Measurements from ENCODE around the gene TCF7.

Gene TCF7

GRCh38 chr5:134072471-134073210 lies 41.8 kb upstream of the TCF7 start:
- intact Hi-C loops (cut with DNase I; ENCODE audit: low total_unique reads): no loop called here
- TF ChIP-seq, protein P1, sequence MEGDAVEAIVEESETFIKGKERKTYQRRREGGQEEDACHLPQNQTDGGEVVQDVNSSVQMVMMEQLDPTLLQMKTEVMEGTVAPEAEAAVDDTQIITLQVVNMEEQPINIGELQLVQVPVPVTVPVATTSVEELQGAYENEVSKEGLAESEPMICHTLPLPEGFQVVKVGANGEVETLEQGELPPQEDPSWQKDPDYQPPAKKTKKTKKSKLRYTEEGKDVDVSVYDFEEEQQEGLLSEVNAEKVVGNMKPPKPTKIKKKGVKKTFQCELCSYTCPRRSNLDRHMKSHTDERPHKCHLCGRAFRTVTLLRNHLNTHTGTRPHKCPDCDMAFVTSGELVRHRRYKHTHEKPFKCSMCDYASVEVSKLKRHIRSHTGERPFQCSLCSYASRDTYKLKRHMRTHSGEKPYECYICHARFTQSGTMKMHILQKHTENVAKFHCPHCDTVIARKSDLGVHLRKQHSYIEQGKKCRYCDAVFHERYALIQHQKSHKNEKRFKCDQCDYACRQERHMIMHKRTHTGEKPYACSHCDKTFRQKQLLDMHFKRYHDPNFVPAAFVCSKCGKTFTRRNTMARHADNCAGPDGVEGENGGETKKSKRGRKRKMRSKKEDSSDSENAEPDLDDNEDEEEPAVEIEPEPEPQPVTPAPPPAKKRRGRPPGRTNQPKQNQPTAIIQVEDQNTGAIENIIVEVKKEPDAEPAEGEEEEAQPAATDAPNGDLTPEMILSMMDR (IDR thresholded peaks at IDR 0.05): no peak
- no peak for DNase-seq
- H3K4me3 ChIP-seq: no peak overlapping the region
- no peak overlapping the region for H3K27ac ChIP-seq
- no peaks in the 10 kb centered on the region for H3K36me3 ChIP-seq
- H3K4me1 ChIP-seq: peaks cover 0 to 10% (median 9%) of the 10 kb centered on the region in 4 donors
- H3K9me3 ChIP-seq: no peaks in the 10 kb centered on the region
- peaks cover 0 to 19% of the 10 kb centered on the region in 2 donors for H3K27me3 ChIP-seq

DNA sequence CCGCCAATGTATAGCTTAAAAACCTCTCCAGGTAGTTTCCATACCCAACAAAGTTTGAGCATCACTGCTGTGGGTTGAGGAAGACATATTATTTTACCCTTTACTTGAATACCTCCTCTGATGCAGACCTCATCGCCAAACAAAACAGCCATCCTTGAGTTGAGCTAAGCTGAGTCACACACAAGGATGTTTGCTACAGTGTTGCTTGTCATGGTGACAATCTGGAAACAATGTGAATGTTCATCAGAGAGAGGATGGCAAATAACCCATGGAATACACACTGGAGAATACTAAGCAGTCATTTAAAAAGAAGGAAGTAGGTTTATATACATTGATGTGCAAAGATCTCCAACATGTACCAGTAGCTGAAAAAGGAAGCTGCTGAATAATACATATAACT lies 41.1 kb upstream of the TCF7 start:
- DNase-seq: no peak
- no peak overlapping the region for H3K4me3 ChIP-seq
- no peaks in the 10 kb centered on the region for H3K9me3 ChIP-seq
- no peaks in the 10 kb centered on the region for H3K36me3 ChIP-seq
- intact Hi-C loops (cut with DNase I; ENCODE audit: low total_unique reads): no loop called here
- peaks cover 0 to 19% of the 10 kb centered on the region in 2 donors for H3K27me3 ChIP-seq
- no peak overlapping the region for H3K27ac ChIP-seq
- TF ChIP-seq, protein P1 (IDR thresholded peaks at IDR 0.05): no peak
- H3K4me1 ChIP-seq: peaks cover 0 to 10% (median 9%) of the 10 kb centered on the region in 4 donors

GRCh38 chr5:134075102-134075501 lies 39.4 kb upstream of the TCF7 start:
- intact Hi-C loops (cut with DNase I; ENCODE audit: low total_unique reads): no loop called here
- peaks cover 0 to 16% of the 10 kb centered on the region in 2 donors for H3K27me3 ChIP-seq
- H3K4me1 ChIP-seq: peaks cover 0 to 10% (median 9%) of the 10 kb centered on the region in 4 donors
- no peaks in the 10 kb centered on the region for H3K9me3 ChIP-seq
- no peaks in the 10 kb centered on the region for H3K36me3 ChIP-seq
- H3K27ac ChIP-seq: no peak overlapping the region
- DNase-seq: no peak
- TF ChIP-seq, protein P1 (IDR thresholded peaks at IDR 0.05): no peak
- H3K4me3 ChIP-seq: no peak overlapping the region

- no peaks in the 10 kb centered on the region for H3K36me3 ChIP-seq
- TF ChIP-seq, protein P1 (IDR thresholded peaks at IDR 0.05): no peak
Measured at GRCh38 chr5:134077926-134078580, 36.4 kb upstream of the TCF7 start.

DNA sequence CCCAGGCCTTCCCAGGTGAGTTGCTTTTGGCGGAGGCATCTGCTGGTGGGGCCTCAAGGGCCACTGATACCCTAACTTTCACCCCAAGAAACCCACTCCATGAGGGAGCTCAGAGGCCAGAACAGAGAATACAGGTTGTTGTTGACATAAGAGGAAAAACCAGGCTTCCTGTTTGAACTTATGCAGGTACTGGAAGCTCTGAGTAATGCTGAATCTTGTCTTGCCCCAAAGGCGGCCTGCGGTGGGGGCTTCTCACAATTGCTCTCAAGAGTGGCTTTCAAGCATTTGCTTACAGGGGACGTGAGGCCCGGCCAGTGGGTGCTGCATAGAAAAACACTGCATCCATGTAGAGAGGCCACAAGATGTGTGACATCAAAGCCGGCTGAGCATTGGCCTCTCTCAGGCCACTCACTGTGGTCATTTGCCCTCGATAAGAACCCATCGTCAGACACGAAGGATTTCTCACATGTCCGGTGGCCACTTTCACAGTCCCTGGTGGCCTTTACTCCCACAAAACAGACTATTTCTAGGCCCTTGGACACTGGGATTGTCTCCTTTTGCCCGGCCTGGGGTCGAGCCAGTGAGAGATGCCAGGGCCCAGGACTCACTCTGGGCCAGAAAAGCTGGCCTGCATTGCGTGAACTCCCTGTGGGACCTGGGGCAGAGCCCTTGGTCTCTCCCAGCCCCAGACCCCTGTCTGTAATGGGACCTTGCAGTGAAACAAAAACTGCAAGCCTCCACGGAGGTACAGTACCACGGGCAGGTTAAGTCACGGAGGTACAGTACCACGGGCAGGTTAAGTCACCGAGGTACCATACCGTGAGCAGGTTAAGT lies 34.5 kb upstream of the TCF7 start:
- Histone ChIP-seq H3K27ac (no peak overlapping the region), H3K27me3 (no peaks in the 10 kb centered on the region), H3K36me3 (no peaks in the 10 kb centered on the region), H3K9me3 (no peaks in the 10 kb centered on the region), H3K4me3 (no peak overlapping the region), H3K4me1 (no peaks in the 10 kb centered on the region)
- TF ChIP-seq, protein P1 (IDR thresholded peaks at IDR 0.05): no peak
- intact Hi-C loops (cut with DNase I; ENCODE audit: low total_unique reads): no loop called here
- DNase-seq: no peak

More at GRCh38 chr5:134077926-134078580, 36.4 kb upstream of the TCF7 start:
- Histone ChIP-seq H3K4me3 (no peak overlapping the region), H3K27me3 (peaks cover 0 to under 1% of the 10 kb centered on the region in 2 donors), H3K27ac (no peak overlapping the region), H3K4me1 (no peaks in the 10 kb centered on the region), H3K9me3 (no peaks in the 10 kb centered on the region)
- intact Hi-C loops (cut with DNase I; ENCODE audit: low total_unique reads): no loop called here
- DNase-seq: no peak

Measured in tibial artery (tissue), 4 donors.